IMR-90 (cell line): ENCODE results near the gene OSTN.

ENCODE experiments used
- BHLHE40 ChIP-seq: fragments of 150-350 bp; IDR thresholded peaks from 2 replicates; pipeline ENCODE4 v1.6.1; 2016; ENCODE audit warnings: mild to moderate bottlenecking, low read depth, low read length
- MAFK ChIP-seq: IDR thresholded peaks from 2 replicates; pipeline ENCODE4 v1.6.1; 2012; ENCODE audit warnings: low read depth, low read length, improper control_type of control experiment
- NFE2L2 ChIP-seq: fragments of 150-350 bp; IDR thresholded peaks from 2 replicates; pipeline ENCODE4 v1.6.1; 2016; ENCODE audit warnings: low read depth, mild to moderate bottlenecking, low read length
- POLR2A ChIP-seq: IDR thresholded peaks from 2 replicates; pipeline ENCODE4 v1.6.1; 2012; ENCODE audit warnings: mild to moderate bottlenecking, low read depth, low read length
- RAD21 ChIP-seq: IDR thresholded peaks from 2 replicates; pipeline ENCODE4 v1.6.1; 2012; ENCODE audit warnings: low read length, improper control_type of control experiment
- SMC3 ChIP-seq: fragments of 150-350 bp; IDR thresholded peaks from 2 replicates; pipeline ENCODE4 v1.6.1; 2016; ENCODE audit warnings: low read depth, mild to moderate bottlenecking, antibody characterized with exemption, low read length, moderate library complexity
- TF ChIP-seq, protein P1 (sequence below): conservative IDR thresholded peaks from 2 replicates; pipeline ENCODE4 v1.5.1; 2012; ENCODE audit warnings: mild to moderate bottlenecking, low read depth, low read length, improper control_type of control experiment
- TF ChIP-seq, protein P2 (sequence below): fragments of 150-350 bp; IDR thresholded peaks from 2 replicates; pipeline ENCODE4 v1.6.1; 2017; ENCODE audit warnings: mild to moderate bottlenecking, antibody characterized with exemption, low read length, low read depth

DNA sequence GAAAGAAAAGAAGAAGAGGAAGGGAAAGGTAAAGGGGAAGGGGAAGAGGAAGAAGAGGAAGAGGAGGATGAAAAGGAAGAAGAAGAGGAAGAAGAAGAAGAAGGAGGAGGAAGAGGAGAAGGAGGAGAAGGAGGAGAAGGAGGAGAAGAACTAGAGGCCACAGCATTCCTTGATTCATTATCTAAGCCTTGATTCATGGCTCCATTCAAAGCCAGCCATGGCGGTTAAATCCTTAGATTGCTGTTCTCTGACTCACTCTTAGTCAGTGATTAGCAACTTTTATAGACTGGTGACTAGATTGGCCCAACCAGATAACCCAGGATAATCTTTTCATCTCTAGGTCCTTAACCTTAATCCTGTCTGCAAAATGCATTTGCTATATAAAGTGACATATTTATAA lies 47.6 kb downstream of the OSTN start:
- TF ChIP-seq, protein P1, sequence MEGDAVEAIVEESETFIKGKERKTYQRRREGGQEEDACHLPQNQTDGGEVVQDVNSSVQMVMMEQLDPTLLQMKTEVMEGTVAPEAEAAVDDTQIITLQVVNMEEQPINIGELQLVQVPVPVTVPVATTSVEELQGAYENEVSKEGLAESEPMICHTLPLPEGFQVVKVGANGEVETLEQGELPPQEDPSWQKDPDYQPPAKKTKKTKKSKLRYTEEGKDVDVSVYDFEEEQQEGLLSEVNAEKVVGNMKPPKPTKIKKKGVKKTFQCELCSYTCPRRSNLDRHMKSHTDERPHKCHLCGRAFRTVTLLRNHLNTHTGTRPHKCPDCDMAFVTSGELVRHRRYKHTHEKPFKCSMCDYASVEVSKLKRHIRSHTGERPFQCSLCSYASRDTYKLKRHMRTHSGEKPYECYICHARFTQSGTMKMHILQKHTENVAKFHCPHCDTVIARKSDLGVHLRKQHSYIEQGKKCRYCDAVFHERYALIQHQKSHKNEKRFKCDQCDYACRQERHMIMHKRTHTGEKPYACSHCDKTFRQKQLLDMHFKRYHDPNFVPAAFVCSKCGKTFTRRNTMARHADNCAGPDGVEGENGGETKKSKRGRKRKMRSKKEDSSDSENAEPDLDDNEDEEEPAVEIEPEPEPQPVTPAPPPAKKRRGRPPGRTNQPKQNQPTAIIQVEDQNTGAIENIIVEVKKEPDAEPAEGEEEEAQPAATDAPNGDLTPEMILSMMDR, result no peak
- TF ChIP-seq RAD21, result no peak
- TF ChIP-seq SMC3, result no peak
- no peak for TF ChIP-seq MAFK
- TF ChIP-seq, protein P2, sequence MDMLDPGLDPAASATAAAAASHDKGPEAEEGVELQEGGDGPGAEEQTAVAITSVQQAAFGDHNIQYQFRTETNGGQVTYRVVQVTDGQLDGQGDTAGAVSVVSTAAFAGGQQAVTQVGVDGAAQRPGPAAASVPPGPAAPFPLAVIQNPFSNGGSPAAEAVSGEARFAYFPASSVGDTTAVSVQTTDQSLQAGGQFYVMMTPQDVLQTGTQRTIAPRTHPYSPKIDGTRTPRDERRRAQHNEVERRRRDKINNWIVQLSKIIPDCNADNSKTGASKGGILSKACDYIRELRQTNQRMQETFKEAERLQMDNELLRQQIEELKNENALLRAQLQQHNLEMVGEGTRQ, result no peak; the same call in 1 of the 2 replicates
- no peak for TF ChIP-seq POLR2A
- no peak for TF ChIP-seq BHLHE40
- TF ChIP-seq NFE2L2, result no peak
